Large intestine (tissue), 3 donors: Measurements from ENCODE around the gene PUS7L. TPM values are rescaled to one million over a fixed set of nuclear protein-coding genes. Genes with fewer than 3 reads are reported as not detected.
"Not testable (repeated sequence)": the region's sequence is repeated elsewhere in the genome, so short reads cannot be mapped to it uniquely, and the experiment has no call there.

ENCODE experiments used
- DNase-seq, 2 donors: peaks; one replicate each; pipeline versions ENCODE4 v3.0.0 to v3.0.0-alpha.2; 2013
- H3K27ac ChIP-seq: one replicate; pipeline ENCODE4 v1.5.1; 2013; ENCODE audit warnings: low read length
- H3K27me3 ChIP-seq: 2 replicates; pipeline ENCODE4 v1.6.1; 2013; ENCODE audit warnings: low read length; ENCODE audit not compliant: control insufficient read depth, insufficient read depth
- H3K36me3 ChIP-seq: 2 replicates; pipeline ENCODE4 v1.6.1; 2013; ENCODE audit warnings: low read length; ENCODE audit not compliant: control insufficient read depth, insufficient read depth
- H3K4me1 ChIP-seq: one replicate; pipeline ENCODE4 v1.6.1; 2013; ENCODE audit warnings: low read length; ENCODE audit not compliant: control insufficient read depth, insufficient read depth
- H3K4me3 ChIP-seq: one replicate; pipeline ENCODE4 v1.5.1; 2013; ENCODE audit warnings: low read length
- H3K9me3 ChIP-seq: one replicate; pipeline ENCODE4 v1.6.1; 2013; ENCODE audit warnings: mild to moderate bottlenecking, low read depth, low read length, moderate library complexity; ENCODE audit not compliant: control insufficient read depth
- WGBS: methylation state at CpG from one replicate; pipeline ENCODE4 v1.1.5; 2013; ENCODE audit warnings: low lambda C conversion rate; ENCODE audit not compliant: insufficient coverage; 5-methylcytosine and 5-hydroxymethylcytosine counted together
- polyA plus RNA-seq: library from polyadenylated mRNA; unstranded; fragments of 120-200 nt; gene quantifications from one replicate; pipeline ENCODE4 v1.2.1, GENCODE V29; 2013

Gene PUS7L
- polyA plus RNA-seq, 1 donor: 8.7 TPM

DNA sequence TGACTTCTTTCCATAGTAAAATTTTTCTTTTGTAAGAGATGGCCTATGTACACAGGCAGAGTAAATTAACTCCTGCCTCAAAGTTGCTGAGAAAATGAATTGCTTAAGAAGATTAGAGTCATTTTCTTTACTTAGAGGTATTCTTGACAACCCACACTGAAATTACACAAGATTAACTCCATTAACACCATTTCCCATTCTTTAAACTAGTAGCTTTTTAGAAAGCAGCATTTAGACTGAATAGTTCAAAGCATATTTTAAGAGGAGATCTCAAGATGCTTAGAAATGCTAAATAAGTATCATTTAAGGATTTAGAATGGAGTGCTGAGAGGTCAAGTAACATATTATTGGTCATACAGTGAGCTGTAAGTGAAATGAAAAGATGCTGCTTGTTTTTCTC, 35.5 kb downstream of the PUS7L start:
- Histone ChIP-seq H3K9me3 (no peaks in the 10 kb centered on the region), H3K36me3 (no peaks in the 10 kb centered on the region), H3K4me1 (no peaks in the 10 kb centered on the region), H3K4me3 (no peak overlapping the region), H3K27ac (no peak overlapping the region), H3K27me3 (no peaks in the 10 kb centered on the region)
- no peak for DNase-seq

- no peak for DNase-seq
- Histone ChIP-seq H3K4me1 (no peaks in the 10 kb centered on the region), H3K27me3 (no peaks in the 10 kb centered on the region), H3K27ac (no peak overlapping the region), H3K9me3 (no peaks in the 10 kb centered on the region), H3K36me3 (no peaks in the 10 kb centered on the region), H3K4me3 (no peak overlapping the region)
Observed at GRCh38 chr12:43722621-43723020, 36.0 kb downstream of the PUS7L start.

DNA sequence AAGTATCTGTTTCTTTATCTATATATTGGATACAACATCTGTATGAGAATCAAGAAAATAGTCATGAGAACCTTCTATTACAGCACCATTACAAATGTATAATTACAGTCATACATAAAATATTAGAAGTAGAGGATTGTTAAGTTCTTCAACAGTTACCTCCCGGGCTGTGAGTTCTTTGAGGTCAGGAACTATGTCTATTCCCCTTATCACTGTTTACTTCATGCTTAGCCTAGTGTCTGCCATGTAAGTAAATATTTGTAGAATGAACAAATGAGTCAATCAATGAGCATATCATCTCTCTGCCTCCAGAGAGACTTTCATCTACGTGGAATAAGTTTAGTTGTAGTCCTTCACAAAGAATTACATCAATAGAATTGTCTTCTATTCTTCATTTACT, 47.2 kb downstream of the PUS7L start:
- Histone ChIP-seq H3K4me1 (no peaks in the 10 kb centered on the region), H3K27me3 (no peaks in the 10 kb centered on the region), H3K27ac (no peak overlapping the region), H3K36me3 (no peaks in the 10 kb centered on the region), H3K9me3 (no peaks in the 10 kb centered on the region), H3K4me3 (no peak overlapping the region)
- DNase-seq: no peak
- 38% methylated on average over 1 of the region's 2 CpGs for WGBS

DNA sequence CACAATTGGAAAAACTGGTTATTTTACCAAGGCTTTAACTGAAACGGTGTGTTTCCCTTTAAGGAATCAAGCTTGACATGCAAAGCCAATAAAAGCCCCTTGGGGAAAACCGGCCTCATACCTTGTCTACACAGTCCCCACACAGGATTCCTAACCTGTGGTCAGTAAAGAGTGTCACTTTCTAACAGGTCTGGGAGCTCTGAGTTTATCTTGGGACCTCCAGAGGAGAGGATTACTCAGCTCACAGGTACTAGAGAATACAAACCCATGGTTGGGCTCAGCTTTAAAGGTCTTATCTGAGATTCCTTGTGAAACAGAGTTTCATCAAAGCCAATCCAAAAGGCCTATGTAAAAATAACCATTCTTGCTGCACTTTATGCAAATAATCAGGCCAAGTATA, 54.8 kb downstream of the PUS7L start:
- H3K36me3 ChIP-seq, H3K4me3 ChIP-seq, H3K4me1 ChIP-seq, H3K9me3 ChIP-seq, DNase-seq, H3K27me3 ChIP-seq, H3K27ac ChIP-seq: not testable (repeated sequence)
- no CpG with 5 or more reads among the region's 2 CpGs for WGBS

DNA sequence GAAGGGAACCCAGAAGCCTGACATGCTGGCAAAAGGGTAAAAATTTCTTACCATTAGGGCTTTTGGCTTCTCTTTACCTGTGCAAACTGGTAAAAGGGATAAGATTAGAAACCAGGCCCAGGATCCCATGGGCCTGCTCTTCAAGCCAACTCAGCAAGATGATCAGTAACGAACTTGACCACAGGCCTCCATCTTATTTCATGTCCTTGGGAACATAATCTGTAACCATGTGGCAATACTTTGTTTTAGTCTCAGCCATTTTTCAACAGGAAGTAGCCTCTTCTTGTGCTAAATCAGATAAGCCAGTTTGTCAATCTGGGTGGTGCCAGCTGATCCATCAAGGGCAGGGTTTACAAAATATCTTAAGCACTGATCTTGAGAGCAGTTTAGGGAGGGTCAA, 57.4 kb downstream of the PUS7L start:
- no CpG with 5 or more reads among the region's 1 CpG for WGBS
- H3K4me3 ChIP-seq, H3K36me3 ChIP-seq, H3K4me1 ChIP-seq, H3K9me3 ChIP-seq, H3K27me3 ChIP-seq, H3K27ac ChIP-seq, DNase-seq: not testable (repeated sequence)

GRCh38 chr12:43696154-43696553, 62.4 kb downstream of the PUS7L start:
- DNase-seq: no peak
- WGBS: no CpG with 5 or more reads among the region's 3 CpGs
- no peak overlapping the region for H3K4me3 ChIP-seq

GRCh38 chr12:43694879-43695278, 63.7 kb downstream of the PUS7L start:
- Histone ChIP-seq H3K36me3 (no peaks in the 10 kb centered on the region), H3K4me3 (no peak overlapping the region), H3K27me3 (peaks cover 4% of the 10 kb centered on the region), H3K27ac (no peak overlapping the region), H3K4me1 (no peaks in the 10 kb centered on the region), H3K9me3 (no peaks in the 10 kb centered on the region)
- no peak for DNase-seq
- WGBS: no CpG with 5 or more reads among the region's 1 CpG

More at GRCh38 chr12:43696154-43696553, 62.4 kb downstream of the PUS7L start:
- no peaks in the 10 kb centered on the region for H3K4me1 ChIP-seq
- no peak overlapping the region for H3K27ac ChIP-seq
- peaks cover 4% of the 10 kb centered on the region for H3K27me3 ChIP-seq
- no peaks in the 10 kb centered on the region for H3K9me3 ChIP-seq
- no peaks in the 10 kb centered on the region for H3K36me3 ChIP-seq

- H3K36me3 ChIP-seq: no peaks in the 10 kb centered on the region
- no peak overlapping the region for H3K4me3 ChIP-seq
- 43% methylated on average over 1 of the region's 1 CpG for WGBS
- H3K27ac ChIP-seq: no peak overlapping the region
- no peaks in the 10 kb centered on the region for H3K9me3 ChIP-seq
- DNase-seq: no peak
- H3K27me3 ChIP-seq: peaks cover 4% of the 10 kb centered on the region
- H3K4me1 ChIP-seq: no peaks in the 10 kb centered on the region
Observed at GRCh38 chr12:43692064-43692463, 66.5 kb downstream of the PUS7L start.

GRCh38 chr12:43685491-43685890, 73.1 kb downstream of the PUS7L start:
- H3K27me3 ChIP-seq, H3K27ac ChIP-seq, H3K4me1 ChIP-seq, DNase-seq, H3K4me3 ChIP-seq, H3K36me3 ChIP-seq, H3K9me3 ChIP-seq: not testable (repeated sequence)
- WGBS: no CpG with 5 or more reads among the region's 30 CpGs

- Histone ChIP-seq H3K9me3 (no peaks in the 10 kb centered on the region), H3K4me1 (no peaks in the 10 kb centered on the region), H3K36me3 (no peaks in the 10 kb centered on the region), H3K27ac (no peak overlapping the region), H3K27me3 (no peaks in the 10 kb centered on the region), H3K4me3 (no peak overlapping the region)
- WGBS: no CpG with 5 or more reads among the region's 5 CpGs
- DNase-seq: no peak
Observed at GRCh38 chr12:43676183-43676813, 82.3 kb downstream of the PUS7L start.

- Histone ChIP-seq H3K9me3 (no peaks in the 10 kb centered on the region), H3K4me3 (no peak overlapping the region), H3K27me3 (no peaks in the 10 kb centered on the region), H3K27ac (no peak overlapping the region), H3K36me3 (no peaks in the 10 kb centered on the region), H3K4me1 (no peaks in the 10 kb centered on the region)
- no peak for DNase-seq
- no CpG with 5 or more reads among the region's 6 CpGs for WGBS
Observed at GRCh38 chr12:43675048-43675904, 83.3 kb downstream of the PUS7L start.
